HepG2 (cell line): ENCODE results near the gene SALL4. TPM values are rescaled to one million over a fixed set of nuclear protein-coding genes. Genes with fewer than 3 reads are reported as not detected.

Source experiments
- BRF2 ChIP-seq: sonication (generic); formaldehyde crosslinking; IDR thresholded peaks from 2 replicates; pipeline ENCODE4 v1.8.1; 2022; ENCODE audit warnings: mild to moderate bottlenecking, missing genetic modification reagents
- FOSL1 ChIP-seq: sonication (generic); formaldehyde crosslinking; IDR thresholded peaks from 2 replicates; pipeline ENCODE4 v1.9.0; 2021; ENCODE audit warnings: missing genetic modification reagents, borderline replicate concordance
- PLRG1 ChIP-seq: fragments of 450-650 bp; conservative IDR thresholded peaks from 2 replicates; pipeline ENCODE4 v1.6.1; 2016
- SAP130 ChIP-seq: IDR thresholded peaks from 2 replicates; pipeline ENCODE4 v1.6.1; 2016; ENCODE audit warnings: low read depth
- U2AF1 ChIP-seq: fragments of 200-400 bp; formaldehyde crosslinking; optimal IDR thresholded peaks from 2 replicates; pipeline ENCODE3; 2017; ENCODE audit warnings: mild to moderate bottlenecking, low read depth, low read length
- ZBTB10 ChIP-seq: sonication (generic); formaldehyde crosslinking; IDR thresholded peaks from 2 replicates; pipeline ENCODE4 v1.4.0; 2020; ENCODE audit warnings: missing genetic modification reagents, borderline replicate concordance
- ZNF503 ChIP-seq: sonication (generic); formaldehyde crosslinking; IDR thresholded peaks from 2 replicates; pipeline ENCODE4 v1.4.0; 2020; ENCODE audit warnings: missing genetic modification reagents
- ZNF569 ChIP-seq: sonication (generic); formaldehyde crosslinking; IDR thresholded peaks from 2 replicates; pipeline ENCODE4 v1.5.0; 2020; ENCODE audit warnings: mild to moderate bottlenecking, missing genetic modification reagents, moderate library complexity, borderline replicate concordance
- ZNF577 ChIP-seq: sonication (generic); formaldehyde crosslinking; IDR thresholded peaks from 2 replicates; pipeline ENCODE4 v1.4.0; 2020; ENCODE audit warnings: mild to moderate bottlenecking, low read depth, missing genetic modification reagents, borderline replicate concordance
- ZNF773 ChIP-seq: sonication (generic); formaldehyde crosslinking; IDR thresholded peaks from 2 replicates; pipeline ENCODE4 v1.4.0; 2020; ENCODE audit warnings: missing genetic modification reagents, borderline replicate concordance
- ZSCAN21 ChIP-seq: sonication (generic); formaldehyde crosslinking; IDR thresholded peaks from 2 replicates; pipeline ENCODE4 v1.8.0; 2022; ENCODE audit warnings: mild to moderate bottlenecking, missing genetic modification reagents, moderate library complexity, borderline replicate concordance
- polyA plus RNA-seq, 8 experiments: library from polyadenylated mRNA; depleted of rRNA in 3 of 8; stranded (reverse) in 7 of 8; unstranded in 1 of 8; fragments of >200 nt; fragmentation: Illumina TruSeq in 4 of 8; extraction: Trizol in 4 of 8; gene quantifications; 2 replicates each; pipeline versions ENCODE4 v1.2.1 to v1.2.3, GENCODE V29; 2011 to 2016; ENCODE audit warnings: low read depth in 4 of 8, missing spikeins in 1 of 8, mixed read lengths in 1 of 8; ENCODE audit not compliant: insufficient read depth in 1 of 8
- total RNA-seq, 5 experiments: library from RNA; depleted of rRNA; stranded (reverse); fragments of >200 nt; fragmentation: Illumina TruSeq; extraction: Trizol; gene quantifications; 2 replicates each; pipeline ENCODE4 v1.2.3, GENCODE V29; 2016; ENCODE audit warnings: low read depth in 1 of 5
- TF ChIP-seq, protein P1 (sequence below): sonication (generic); formaldehyde crosslinking; IDR thresholded peaks from 2 replicates; pipeline ENCODE4 v1.5.0; 2020; ENCODE audit warnings: mild to moderate bottlenecking, missing genetic modification reagents, borderline replicate concordance
- TF ChIP-seq, protein P2 (sequence below): sonication (generic); formaldehyde crosslinking; IDR thresholded peaks from 2 replicates; pipeline ENCODE4 v1.4.0; 2020; ENCODE audit warnings: missing genetic modification reagents, borderline replicate concordance

Gene SALL4
- total and polyA plus RNA-seq, 2 of the 13 experiments (the other 11 are each of a cell fraction or from before 2014, with no cell fraction given), result 0.33 to 1.8 TPM

DNA sequence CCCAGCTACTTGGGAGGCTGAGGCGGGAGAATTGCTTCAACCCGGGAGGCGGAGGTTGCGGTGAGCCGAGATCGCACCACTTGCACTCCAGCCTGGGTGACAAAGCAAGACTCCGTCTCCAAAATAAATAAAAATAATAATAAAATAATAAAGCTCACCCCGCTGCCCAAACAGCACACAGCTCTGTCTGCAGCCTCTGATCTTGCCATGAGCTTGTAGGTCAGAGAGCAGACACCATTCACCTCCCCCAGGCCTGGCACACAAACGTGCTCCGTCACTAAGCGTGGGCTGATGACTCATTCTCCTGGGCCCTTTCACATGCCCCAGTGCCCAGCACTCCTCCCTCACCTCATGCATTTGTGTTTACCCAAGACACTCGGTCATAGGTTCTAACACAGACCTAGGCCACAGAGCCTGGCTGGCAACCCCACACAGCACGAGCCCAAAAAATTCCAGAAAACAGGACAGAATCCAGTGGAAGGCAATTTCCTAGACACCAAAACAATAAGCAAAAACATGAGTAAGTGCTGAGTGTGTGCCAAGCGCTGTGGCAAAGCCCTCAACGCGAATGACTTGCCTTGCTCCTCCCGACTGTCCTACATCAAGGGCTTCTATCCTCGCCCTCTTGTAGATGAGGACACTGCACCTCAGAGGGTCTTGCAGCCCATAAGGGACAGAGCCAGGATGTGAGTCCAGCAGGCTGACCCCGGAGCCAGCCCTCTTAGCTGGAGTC lies 52.1 kb downstream of the SALL4 start (continued):
- TF ChIP-seq ZBTB10 (CRISPR knock-in tag) (no peak), ZNF773 (CRISPR knock-in tag) (no peak), PLRG1 (no peak), ZNF577 (CRISPR knock-in tag) (no peak), U2AF1 (no peak), ZNF503 (CRISPR knock-in tag) (no peak; the same call in 1 of the 2 replicates), ZNF569 (CRISPR knock-in tag) (no peak), ZSCAN21 (CRISPR knock-in tag) (peak; percentile 83), SAP130 (CRISPR knock-in tag) (peak; percentile 93), BRF2 (CRISPR knock-in tag) (no peak), FOSL1 (CRISPR knock-in tag) (peak; percentile 95)
- TF ChIP-seq, protein P1, sequence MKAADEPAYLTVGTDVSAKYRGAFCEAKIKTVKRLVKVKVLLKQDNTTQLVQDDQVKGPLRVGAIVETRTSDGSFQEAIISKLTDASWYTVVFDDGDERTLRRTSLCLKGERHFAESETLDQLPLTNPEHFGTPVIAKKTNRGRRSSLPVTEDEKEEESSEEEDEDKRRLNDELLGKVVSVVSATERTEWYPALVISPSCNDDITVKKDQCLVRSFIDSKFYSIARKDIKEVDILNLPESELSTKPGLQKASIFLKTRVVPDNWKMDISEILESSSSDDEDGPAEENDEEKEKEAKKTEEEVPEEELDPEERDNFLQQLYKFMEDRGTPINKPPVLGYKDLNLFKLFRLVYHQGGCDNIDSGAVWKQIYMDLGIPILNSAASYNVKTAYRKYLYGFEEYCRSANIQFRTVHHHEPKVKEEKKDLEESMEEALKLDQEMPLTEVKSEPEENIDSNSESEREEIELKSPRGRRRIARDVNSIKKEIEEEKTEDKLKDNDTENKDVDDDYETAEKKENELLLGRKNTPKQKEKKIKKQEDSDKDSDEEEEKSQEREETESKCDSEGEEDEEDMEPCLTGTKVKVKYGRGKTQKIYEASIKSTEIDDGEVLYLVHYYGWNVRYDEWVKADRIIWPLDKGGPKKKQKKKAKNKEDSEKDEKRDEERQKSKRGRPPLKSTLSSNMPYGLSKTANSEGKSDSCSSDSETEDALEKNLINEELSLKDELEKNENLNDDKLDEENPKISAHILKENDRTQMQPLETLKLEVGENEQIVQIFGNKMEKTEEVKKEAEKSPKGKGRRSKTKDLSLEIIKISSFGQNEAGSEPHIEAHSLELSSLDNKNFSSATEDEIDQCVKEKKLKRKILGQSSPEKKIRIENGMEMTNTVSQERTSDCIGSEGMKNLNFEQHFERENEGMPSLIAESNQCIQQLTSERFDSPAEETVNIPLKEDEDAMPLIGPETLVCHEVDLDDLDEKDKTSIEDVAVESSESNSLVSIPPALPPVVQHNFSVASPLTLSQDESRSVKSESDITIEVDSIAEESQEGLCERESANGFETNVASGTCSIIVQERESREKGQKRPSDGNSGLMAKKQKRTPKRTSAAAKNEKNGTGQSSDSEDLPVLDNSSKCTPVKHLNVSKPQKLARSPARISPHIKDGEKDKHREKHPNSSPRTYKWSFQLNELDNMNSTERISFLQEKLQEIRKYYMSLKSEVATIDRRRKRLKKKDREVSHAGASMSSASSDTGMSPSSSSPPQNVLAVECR, result peak; percentile 34; the same call in 1 of the 2 replicates
- TF ChIP-seq, protein P2, sequence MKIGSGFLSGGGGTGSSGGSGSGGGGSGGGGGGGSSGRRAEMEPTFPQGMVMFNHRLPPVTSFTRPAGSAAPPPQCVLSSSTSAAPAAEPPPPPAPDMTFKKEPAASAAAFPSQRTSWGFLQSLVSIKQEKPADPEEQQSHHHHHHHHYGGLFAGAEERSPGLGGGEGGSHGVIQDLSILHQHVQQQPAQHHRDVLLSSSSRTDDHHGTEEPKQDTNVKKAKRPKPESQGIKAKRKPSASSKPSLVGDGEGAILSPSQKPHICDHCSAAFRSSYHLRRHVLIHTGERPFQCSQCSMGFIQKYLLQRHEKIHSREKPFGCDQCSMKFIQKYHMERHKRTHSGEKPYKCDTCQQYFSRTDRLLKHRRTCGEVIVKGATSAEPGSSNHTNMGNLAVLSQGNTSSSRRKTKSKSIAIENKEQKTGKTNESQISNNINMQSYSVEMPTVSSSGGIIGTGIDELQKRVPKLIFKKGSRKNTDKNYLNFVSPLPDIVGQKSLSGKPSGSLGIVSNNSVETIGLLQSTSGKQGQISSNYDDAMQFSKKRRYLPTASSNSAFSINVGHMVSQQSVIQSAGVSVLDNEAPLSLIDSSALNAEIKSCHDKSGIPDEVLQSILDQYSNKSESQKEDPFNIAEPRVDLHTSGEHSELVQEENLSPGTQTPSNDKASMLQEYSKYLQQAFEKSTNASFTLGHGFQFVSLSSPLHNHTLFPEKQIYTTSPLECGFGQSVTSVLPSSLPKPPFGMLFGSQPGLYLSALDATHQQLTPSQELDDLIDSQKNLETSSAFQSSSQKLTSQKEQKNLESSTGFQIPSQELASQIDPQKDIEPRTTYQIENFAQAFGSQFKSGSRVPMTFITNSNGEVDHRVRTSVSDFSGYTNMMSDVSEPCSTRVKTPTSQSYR, result peak; percentile 96
